NT2/D1 (cell line): Measurements from ENCODE around the gene C2CD2.
"Not testable (repeated sequence)": the region's sequence is repeated elsewhere in the genome, so short reads cannot be mapped to it uniquely, and the experiment has no call there.

ENCODE experiments used
- DNase-seq: peaks from one replicate; pipeline ENCODE4 v3.0.0-alpha.2; 2011; ENCODE audit warnings: low read depth, low spot score
- H3K27me3 ChIP-seq: 2 replicates; pipeline ENCODE4 v1.6.0; 2011; ENCODE audit warnings: mild to moderate bottlenecking; ENCODE audit not compliant: insufficient read length, insufficient read depth
- H3K36me3 ChIP-seq: 2 replicates; pipeline ENCODE4 v1.6.1; 2011; ENCODE audit warnings: mild to moderate bottlenecking, low read length, mixed read lengths; ENCODE audit not compliant: insufficient read depth, insufficient read length
- H3K4me1 ChIP-seq: 2 replicates; pipeline ENCODE4 v1.5.1; 2011; ENCODE audit not compliant: insufficient read depth, insufficient read length
- H3K4me3 ChIP-seq: 2 replicates; pipeline ENCODE4 v1.5.1; 2011; ENCODE audit warnings: low read depth; ENCODE audit not compliant: insufficient read length
- H3K9ac ChIP-seq: 2 replicates; pipeline ENCODE4 v1.6.0; 2011; ENCODE audit warnings: low read depth; ENCODE audit not compliant: insufficient read length
- H3K9me3 ChIP-seq: 2 replicates; pipeline ENCODE4 v1.5.1; 2011; ENCODE audit warnings: mild to moderate bottlenecking, low read length; ENCODE audit not compliant: insufficient read depth
- SUZ12 ChIP-seq: IDR thresholded peaks from 2 replicates; pipeline ENCODE4 v1.6.1; 2011; ENCODE audit not compliant: insufficient read length, insufficient read depth; ENCODE audit errors: extremely low read depth
- YY1 ChIP-seq: IDR thresholded peaks from 2 replicates; pipeline ENCODE4 v1.6.1; 2011; ENCODE audit not compliant: insufficient read length, insufficient read depth
- ZNF274 ChIP-seq: IDR thresholded peaks from 2 replicates; pipeline ENCODE4 v1.6.1; 2011; ENCODE audit warnings: mild to moderate bottlenecking, low read depth, low read length

Gene C2CD2

GRCh38 chr21:41961753-41962152 is 7.9 kb upstream of the C2CD2 start:
- H3K9me3 ChIP-seq, result no peaks in the 10 kb centered on the region
- H3K4me3 ChIP-seq, result no peak overlapping the region
- H3K9ac ChIP-seq, result peak overlapping the region; percentile 6
- H3K27me3 ChIP-seq, result no peaks in the 10 kb centered on the region
- DNase-seq, result no peak
- H3K4me1 ChIP-seq, result peaks cover 32% of the 10 kb centered on the region
- H3K36me3 ChIP-seq, result no peaks in the 10 kb centered on the region
- TF ChIP-seq YY1, result no peak
- TF ChIP-seq ZNF274, result no peak
- no peak for TF ChIP-seq SUZ12

GRCh38 chr21:41961282-41961701 is 7.5 kb upstream of the C2CD2 start:
- DNase-seq, result no peak
- Histone ChIP-seq H3K9me3 (no peaks in the 10 kb centered on the region), H3K36me3 (no peaks in the 10 kb centered on the region), H3K9ac (peak overlapping the region; percentile 6), H3K4me3 (no peak overlapping the region), H3K4me1 (peaks cover 32% of the 10 kb centered on the region), H3K27me3 (no peaks in the 10 kb centered on the region)
- TF ChIP-seq YY1 (no peak), SUZ12 (no peak), ZNF274 (no peak)

DNA sequence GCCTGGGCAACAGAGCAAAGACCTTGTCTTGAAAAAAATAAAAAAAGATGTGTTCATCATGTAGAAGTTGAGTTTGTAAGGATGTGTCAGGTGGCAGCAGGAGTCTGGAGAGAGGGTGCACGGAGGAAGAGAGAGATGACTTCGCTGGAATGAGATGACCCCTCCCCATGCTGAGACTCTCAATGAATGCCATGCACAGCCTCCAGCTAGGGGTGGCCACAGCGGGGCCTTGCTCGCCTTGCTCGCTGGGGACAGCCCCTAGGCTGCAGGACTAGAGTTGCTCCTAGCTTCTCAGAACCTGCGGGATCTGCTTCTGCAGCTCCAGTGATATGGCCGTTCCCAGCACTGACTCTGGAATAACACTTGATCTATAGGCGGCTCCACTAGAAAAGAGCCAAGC is 6.6 kb upstream of the C2CD2 start:
- no peak for DNase-seq
- Histone ChIP-seq H3K27me3 (no peaks in the 10 kb centered on the region), H3K9ac (no peak overlapping the region), H3K36me3 (no peaks in the 10 kb centered on the region), H3K4me3 (no peak overlapping the region), H3K9me3 (no peaks in the 10 kb centered on the region), H3K4me1 (peaks cover 32% of the 10 kb centered on the region)
- TF ChIP-seq SUZ12 (no peak), ZNF274 (no peak), YY1 (no peak)

GRCh38 chr21:41959697-41960096 is 5.9 kb upstream of the C2CD2 start:
- H3K4me3 ChIP-seq, H3K27me3 ChIP-seq, DNase-seq, H3K9ac ChIP-seq, H3K36me3 ChIP-seq, H3K9me3 ChIP-seq: not testable (repeated sequence)
- H3K4me1 ChIP-seq, result peaks cover 37% of the 10 kb centered on the region

GRCh38 chr21:41958886-41959563 is 5.2 kb upstream of the C2CD2 start:
- no peaks in the 10 kb centered on the region for H3K27me3 ChIP-seq
- no peak overlapping the region for H3K4me3 ChIP-seq
- H3K36me3 ChIP-seq, result no peaks in the 10 kb centered on the region
- TF ChIP-seq ZNF274, result no peak
- no peak for TF ChIP-seq SUZ12
- no peak for TF ChIP-seq YY1
- no peak overlapping the region for H3K9ac ChIP-seq
- DNase-seq, result no peak
- H3K4me1 ChIP-seq, result peaks cover 44% of the 10 kb centered on the region
- H3K9me3 ChIP-seq, result no peaks in the 10 kb centered on the region

DNA sequence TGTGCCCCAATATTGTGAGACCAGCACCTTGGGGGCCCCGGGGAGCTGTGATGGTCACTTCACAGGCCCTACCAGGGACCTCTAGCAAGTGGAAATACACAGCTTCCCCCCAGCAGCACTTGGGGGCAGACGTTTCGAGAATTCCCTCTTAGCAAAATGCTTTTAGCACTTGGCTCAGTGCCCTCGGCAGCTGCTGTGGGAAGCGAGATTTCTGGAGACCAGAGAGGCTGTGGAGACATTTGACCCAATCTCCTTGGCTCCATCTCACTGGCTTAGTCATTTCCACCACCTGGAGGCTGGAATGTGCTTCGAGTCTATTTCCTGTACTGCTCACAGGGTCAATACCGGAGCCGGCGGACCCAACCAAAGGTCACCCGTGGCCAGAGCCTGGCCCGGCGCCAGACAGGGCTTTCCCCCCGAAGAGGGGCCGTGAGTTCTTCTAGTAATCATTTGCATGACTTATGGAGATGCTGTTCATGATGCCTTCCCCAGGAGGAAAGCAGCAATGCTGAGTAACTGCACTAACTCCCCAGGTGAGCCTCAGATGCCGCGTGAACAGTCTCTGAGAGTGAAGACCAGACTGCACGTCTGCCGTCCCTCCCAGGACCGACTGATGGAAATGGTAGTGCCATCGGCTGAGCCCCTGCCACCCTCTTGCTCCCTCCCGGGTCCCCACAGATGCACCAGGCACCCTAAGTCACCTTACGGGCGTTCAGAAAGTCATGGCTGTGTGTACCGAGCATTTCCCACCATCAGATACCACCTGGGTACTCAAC is 4.4 kb upstream of the C2CD2 start:
- Histone ChIP-seq H3K27me3 (peaks cover 4% of the 10 kb centered on the region), H3K4me3 (no peak overlapping the region), H3K4me1 (peaks cover 45% of the 10 kb centered on the region), H3K9ac (no peak overlapping the region), H3K9me3 (no peaks in the 10 kb centered on the region), H3K36me3 (no peaks in the 10 kb centered on the region)
- no peak for DNase-seq
- TF ChIP-seq SUZ12, result no peak
- TF ChIP-seq YY1, result no peak
- TF ChIP-seq ZNF274, result no peak

DNA sequence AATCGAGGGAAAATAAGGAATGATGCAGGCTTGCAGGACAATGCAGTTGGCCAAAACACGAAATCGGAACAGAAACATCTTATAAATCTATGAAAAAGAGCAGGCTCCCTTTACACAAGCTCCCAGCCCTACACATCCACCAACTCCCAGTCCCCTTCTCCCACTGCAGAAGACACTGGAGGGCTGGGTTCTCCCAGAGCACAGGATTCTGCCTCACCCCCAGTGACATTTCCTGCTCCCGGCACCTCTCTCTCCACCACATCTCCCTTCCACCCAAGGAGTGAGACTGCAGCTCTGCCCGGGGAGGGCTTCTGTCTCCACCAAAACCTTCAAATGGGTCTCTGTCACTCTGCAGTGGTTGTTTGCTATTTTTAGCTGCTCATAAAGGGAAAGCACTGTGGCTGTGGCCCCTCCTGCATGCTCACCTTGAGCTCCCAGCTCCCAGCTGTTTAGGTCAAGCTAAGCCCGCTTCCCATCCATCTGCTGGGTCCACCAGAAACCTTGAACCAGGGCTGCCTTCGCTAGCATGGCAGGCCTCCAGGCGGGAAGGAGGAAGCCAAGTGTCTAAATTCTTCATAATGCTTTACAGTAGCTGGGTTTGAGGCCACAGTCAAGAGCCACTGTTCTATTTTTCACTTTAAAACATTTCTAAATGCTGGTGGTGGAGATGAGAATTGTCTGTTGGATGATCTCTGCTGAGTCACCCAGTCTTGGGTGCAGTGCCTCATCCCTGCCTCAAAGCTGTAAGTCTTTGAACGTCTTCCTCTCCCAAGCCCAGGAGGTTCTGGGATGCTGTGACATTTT is 3.3 kb upstream of the C2CD2 start:
- TF ChIP-seq YY1 (no peak), SUZ12 (no peak), ZNF274 (no peak)
- Histone ChIP-seq H3K9ac (no peak overlapping the region), H3K27me3 (peaks cover 14% of the 10 kb centered on the region), H3K4me3 (no peak overlapping the region), H3K36me3 (no peaks in the 10 kb centered on the region), H3K9me3 (no peaks in the 10 kb centered on the region), H3K4me1 (peaks cover 41% of the 10 kb centered on the region)
- no peak for DNase-seq
